Measurements from ENCODE around the gene TIFAB.

Gene TIFAB

DNA sequence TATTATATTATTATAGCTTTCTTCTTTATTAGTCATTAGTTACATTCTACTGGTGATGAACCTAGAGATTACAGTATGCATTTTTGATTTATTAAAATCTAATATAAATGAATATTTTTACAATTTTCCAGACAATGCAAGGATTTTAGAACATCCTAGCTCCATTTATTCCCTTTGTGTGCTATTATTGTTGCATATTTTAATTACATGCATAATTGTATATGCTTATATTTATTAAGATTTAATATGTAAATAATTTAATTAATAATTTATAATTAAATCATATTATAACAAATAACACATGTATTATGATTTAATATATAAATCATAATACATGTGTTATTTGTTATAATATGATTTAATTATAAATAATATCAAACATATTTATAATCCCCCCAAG is 29.7 kb downstream of the TIFAB start:
- DNase-seq = no peak

DNA sequence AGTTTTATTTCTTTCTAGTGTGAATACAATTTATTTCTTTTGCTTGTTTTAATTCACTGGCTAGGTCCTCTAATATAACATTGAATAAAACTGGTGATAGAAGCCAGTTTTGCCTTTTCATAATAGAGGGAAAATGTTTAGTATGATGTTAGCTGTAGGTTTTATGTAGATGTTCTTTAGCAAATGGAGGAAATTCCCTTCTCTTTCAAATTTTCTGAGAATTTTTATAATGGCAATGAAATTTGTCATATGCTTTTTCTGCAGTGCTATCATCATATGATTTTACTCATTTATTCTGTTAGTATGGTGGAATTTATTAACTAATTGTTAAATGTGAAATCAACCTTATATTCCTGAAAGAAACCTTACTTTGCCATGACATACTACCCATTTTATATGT is 35.1 kb downstream of the TIFAB start:
- DNase-seq = no peak

DNA sequence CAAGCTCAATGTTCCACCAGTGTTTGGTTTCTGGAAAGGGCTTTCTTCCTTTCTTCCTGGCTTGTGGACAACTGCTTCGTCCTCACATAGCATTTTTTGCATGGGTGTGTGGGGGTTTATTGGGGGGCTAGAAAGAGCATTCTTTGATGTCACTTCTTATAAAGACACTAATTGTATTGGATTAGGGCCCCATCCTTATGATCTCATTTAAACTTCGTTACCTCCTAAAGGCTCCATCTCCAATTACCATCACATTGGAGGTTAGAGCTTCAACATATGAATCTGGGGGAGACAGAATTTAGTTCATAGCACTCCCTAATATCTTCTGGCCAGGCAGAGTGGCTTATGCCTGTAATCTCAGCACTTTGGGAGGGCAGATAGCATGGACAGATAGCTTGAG is 47.1 kb downstream of the TIFAB start:
- DNase-seq = no peak

DNA sequence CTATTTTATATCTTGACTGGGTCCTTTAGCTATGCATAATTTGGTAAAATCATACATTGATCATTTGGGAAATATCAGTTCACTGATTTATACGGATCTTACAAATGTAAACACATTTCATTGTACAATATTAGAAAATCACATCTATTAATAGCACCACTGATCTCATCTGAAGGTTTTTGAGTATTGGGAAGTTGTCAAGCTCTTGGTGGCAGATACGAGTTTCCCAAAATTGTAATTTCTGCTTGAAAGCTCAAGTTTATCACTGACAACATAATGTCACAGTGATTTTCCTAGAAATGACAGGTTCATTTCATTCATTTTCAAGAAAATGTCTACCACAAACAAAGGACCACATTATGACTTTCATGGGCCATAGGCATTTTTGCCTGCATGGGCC is 50.1 kb downstream of the TIFAB start:
- no peak for DNase-seq

DNA sequence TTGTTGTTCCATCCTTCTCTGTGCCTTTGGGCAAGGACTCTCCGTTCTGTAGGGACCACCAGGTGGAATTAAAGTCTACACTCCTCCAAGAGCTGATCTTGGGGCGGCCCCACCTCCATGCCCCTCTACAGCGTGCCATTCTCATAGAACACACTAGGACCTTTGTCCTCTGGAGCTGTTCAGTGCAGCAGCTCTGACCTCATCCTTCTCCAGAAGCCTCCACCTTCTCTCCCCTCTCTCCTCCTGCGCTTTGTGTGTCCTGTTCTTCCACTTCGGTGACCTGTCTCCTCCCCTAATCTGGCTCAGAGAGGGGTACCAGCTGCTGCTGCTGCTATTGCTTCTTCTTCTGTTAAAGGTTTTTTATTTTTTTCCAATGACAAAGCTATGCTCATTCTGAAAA is 51.3 kb downstream of the TIFAB start:
- DNase-seq = no peak

DNA sequence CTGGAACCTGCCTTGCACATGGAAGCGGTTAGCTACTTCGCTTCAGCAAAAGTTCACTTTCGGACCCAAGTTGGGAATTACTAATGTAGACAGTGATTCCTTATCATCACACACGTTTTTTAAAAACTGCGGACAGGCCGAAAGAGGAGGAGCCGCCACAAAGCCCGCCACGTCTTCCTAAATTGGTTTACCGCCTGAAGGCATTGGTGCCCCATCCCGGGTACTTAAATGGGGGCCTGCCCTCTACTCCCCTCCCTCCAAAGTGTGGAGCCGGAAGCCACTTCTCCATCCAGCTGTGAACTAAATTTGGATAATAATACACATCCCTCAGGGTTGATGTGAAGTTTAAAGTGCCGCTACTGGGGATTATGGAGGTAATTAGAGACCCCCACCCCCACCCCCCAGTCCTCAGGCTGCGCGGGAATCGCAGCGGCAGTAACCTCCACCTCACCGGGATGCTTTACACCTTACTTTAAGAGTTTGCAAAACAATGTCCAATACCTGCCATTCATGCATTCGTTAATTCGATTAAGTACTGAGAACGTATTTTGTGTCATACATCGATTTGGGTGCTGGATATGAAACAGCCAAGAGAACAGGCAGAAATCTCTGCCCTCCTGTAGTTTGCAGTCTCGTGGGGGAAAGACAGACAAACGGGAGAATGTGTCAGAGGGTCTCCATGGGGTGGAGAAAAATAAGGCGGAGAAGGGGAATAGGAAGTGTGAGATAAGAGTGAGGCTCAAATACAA is 52.2 kb downstream of the TIFAB start:
- no peak for DNase-seq

DNA sequence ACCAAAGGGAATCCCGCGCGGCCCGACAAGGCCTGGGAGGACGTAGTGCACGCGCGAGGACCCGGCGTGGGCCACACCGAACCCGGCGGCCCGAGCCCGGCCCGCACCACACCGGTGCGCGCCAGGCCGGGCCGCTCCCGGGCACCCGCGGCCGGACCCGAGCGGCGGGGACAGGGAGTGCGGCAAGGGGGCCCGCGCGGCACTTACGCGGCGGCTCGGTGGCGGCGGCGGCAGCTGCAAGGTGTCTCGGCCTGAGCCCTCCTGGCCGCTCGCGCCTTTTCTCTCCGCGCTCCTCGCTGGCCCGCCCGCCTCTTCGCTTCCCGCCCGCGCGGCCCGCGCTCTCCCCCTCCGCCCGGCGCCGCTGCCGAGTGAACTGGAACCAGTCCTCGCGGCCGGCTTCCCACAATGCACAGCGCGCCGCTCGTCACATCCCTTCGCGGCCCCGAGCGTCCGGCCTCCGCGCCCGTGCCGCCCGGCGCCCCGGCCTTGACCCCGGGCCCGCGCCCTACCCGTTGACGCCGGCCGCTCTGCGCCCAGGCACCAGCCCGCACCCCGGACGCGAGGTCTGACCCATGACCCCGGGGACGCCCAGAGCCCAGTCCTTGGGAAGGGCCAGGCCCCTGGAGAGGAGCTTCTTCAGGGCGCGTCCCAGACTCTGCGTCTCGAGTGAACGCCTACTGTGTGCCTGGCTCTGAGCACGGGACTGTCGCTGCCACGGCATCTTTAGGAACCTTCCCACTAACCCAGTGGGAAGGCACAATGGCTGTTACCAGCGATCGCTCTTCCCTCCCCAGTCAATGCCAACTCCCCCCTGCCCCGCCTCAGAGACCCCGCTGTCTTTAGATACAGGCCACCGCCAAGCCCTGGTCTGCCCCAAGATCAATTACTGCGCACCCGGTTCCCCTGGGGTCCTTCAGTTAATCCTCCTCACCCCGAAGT is 53.0 kb downstream of the TIFAB start, which contains the start of gene MACROH2A1:
Gene MACROH2A1 (minus strand): TSS at position 377 of the 939 bp plus-strand sequence. CDS start 10,138 bp downstream, outside the sequence.
- peak; percentile 64 for DNase-seq

DNA sequence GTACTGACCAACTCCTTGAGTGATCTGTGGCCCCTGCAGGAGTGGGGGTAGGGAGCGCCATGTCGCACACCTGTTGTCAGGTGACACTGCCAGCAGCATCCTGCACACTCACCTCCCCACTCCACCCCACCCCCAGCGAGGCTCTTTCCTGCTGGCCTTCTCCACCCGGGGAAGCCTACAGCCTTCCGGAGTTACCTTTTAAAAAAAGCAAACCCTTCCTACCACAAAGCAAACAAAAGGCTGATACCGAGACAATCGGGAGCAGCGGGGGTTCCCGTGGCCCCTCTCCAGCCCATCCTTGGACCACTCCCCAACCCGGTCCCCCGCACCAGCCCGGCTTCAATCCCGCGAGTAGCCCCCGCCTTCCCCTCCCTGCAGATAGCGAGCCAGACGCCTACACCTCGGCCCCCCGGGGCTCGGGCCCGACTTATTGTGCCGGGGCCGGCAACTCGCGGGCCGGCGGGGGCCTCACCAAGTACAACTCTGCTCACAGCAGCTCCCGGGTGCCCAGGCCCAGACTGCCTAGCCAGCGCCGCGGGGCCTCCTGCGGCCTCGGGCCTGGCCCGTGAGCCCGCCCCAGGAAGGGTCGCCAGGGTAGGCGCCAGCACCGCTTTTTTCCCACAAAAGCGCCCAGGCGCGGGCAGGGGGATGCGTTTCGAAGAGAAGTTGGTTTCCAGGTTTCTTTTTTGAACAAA is 53.8 kb downstream of the TIFAB start:
- DNase-seq = peak; percentile 43
